Measurements from ENCODE around the gene CLIC5. TPM values are rescaled to one million over a fixed set of nuclear protein-coding genes. Genes with fewer than 3 reads are reported as not detected.
"Not testable (repeated sequence)": the region's sequence is repeated elsewhere in the genome, so short reads cannot be mapped to it uniquely, and the experiment has no call there.

The CLIC5 gene
- total and polyA plus RNA-seq, 2 donors (not counting 1 experiment from before 2014, with no cell fraction given) = 0.96 to 0.97 TPM

DNA sequence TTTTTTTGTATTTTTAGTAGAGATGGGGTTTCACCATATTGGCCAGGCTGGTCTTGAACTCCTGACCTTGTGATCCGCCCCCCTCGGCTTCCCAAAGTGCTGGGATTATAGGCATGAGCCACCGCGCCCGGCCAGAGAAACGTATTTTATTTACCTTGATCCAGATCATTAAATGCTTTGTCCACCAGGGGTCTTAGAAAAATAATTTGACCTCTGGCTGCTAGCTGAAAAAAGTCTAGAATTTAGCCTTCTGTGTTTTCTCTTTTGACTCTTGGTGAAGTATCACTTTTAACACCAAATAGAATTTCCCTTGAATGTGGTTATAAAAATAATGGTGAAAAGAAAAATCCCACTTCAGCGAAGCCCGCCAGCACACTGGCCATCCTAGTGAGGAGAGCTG, 89.2 kb downstream of the CLIC5 start:
- H3K9me3 Mint-ChIP-seq (ENCODE audit: insufficient read depth); H3K9ac ChIP-seq (ENCODE audit: low read length); H3K27ac ChIP-seq (ENCODE audit: low read length in 2 of 2); H3K36me3 ChIP-seq (replicated peaks in 1 of 2; ENCODE audit: control extremely low read depth in 1 of 2, control insufficient read depth in 1 of 2, extremely low read depth in 1 of 2, insufficient read depth in 2 of 2, low read length in 1 of 2); H2AFZ ChIP-seq (ENCODE audit: insufficient read depth, low read depth, low read length, poor library complexity, severe bottlenecking); H3K4me2 ChIP-seq (replicated peaks; ENCODE audit: low read depth, low read length, poor library complexity, severe bottlenecking); H3K79me2 ChIP-seq (ENCODE audit: control insufficient read depth, insufficient read depth, low read length); H4K20me1 ChIP-seq (ENCODE audit: control insufficient read depth, insufficient read depth, low read length, poor library complexity, severe bottlenecking); H3K4me1 ChIP-seq (ENCODE audit: control insufficient read depth in 2 of 2, insufficient read depth in 2 of 2, low read length in 2 of 2); H3K4me1 Mint-ChIP-seq; H3K27me3 Mint-ChIP-seq; ATAC-seq (ENCODE audit: low read depth); DNase-seq; H3K4me3 ChIP-seq (ENCODE audit: control extremely low read depth in 1 of 5, extremely low read depth in 1 of 5, insufficient read depth in 1 of 5, low read depth in 2 of 5, low read length in 4 of 5); H3K4me3 Mint-ChIP-seq; H3K9me3 ChIP-seq (ENCODE audit: control extremely low read depth in 1 of 3, control insufficient read depth in 2 of 3, insufficient read depth in 1 of 3, low read length in 2 of 3); H3K27me3 ChIP-seq (replicated peaks in 1 of 4; ENCODE audit: control extremely low read depth in 1 of 4, control insufficient read depth in 3 of 4, insufficient read depth in 4 of 4, low read length in 3 of 4); H3K27ac Mint-ChIP-seq; intact Hi-C loops (cut with micrococcal nuclease): not testable (repeated sequence)
- ChIA-PET POLR2A (interaction anchor here (0.7 kb wide), 1 partner anchor 151 kb away, joined by 4 read pairs; no protein-coding TSS in a partner anchor), CTCF (interaction anchor here (1.7 to 12.4 kb wide), 4 partner anchors 13 to 1450 kb away, joined by 3 to 334 read pairs (median 54); no protein-coding TSS in a partner anchor)
- 95% methylated on average over 6 of the region's 8 CpGs for whole genome bisulfite sequencing (ENCODE audit: insufficient coverage)

DNA sequence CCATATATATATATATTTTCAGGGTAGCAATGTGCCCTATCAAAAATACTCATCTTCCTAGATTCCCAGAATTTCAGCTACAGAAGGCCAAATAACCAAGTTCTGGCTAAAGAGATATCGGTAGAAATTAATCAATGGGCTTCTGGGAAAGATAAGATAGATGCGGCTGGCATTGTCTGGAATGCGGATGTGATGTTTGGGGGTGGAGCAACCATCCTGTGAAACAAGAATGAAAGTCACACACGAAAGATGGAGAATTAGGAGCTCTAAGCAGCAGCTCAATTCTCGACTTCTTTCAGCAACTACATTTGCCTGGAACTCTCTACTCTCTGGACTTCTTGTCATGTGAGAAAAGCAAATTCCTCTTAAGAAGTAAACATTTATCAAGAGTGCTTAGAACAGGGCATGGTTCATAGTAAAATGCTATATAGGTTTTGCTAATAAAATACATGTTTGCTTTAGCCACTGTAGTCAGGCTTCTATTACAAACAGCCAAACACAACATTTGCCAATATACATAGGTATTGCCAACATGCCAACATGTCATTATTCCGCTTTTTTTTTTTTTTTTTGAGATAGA, 90.8 kb downstream of the CLIC5 start:
- Histone ChIP-seq H4K20me1 (ENCODE audit: control insufficient read depth, insufficient read depth, low read length, poor library complexity, severe bottlenecking) (no peaks in the 10 kb centered on the region), H3K27me3 (replicated peaks in 1 of 4; ENCODE audit: control extremely low read depth in 1 of 4, control insufficient read depth in 3 of 4, insufficient read depth in 4 of 4, low read length in 3 of 4) (no peaks in the 10 kb centered on the region), H3K27ac (ENCODE audit: low read length in 2 of 2) (no peak overlapping the region), H3K4me1 (ENCODE audit: control insufficient read depth in 2 of 2, insufficient read depth in 2 of 2, low read length in 2 of 2) (no peaks in the 10 kb centered on the region), H3K9me3 (ENCODE audit: control extremely low read depth in 1 of 3, control insufficient read depth in 2 of 3, insufficient read depth in 1 of 3, low read length in 2 of 3) (no peaks in the 10 kb centered on the region), H3K79me2 (ENCODE audit: control insufficient read depth, insufficient read depth, low read length) (no peaks in the 10 kb centered on the region), H3K4me2 (replicated peaks; ENCODE audit: low read depth, low read length, poor library complexity, severe bottlenecking) (no peak overlapping the region), H3K9ac (ENCODE audit: low read length) (no peak overlapping the region), H3K4me3 (ENCODE audit: control extremely low read depth in 1 of 5, extremely low read depth in 1 of 5, insufficient read depth in 1 of 5, low read depth in 2 of 5, low read length in 4 of 5) (no peak overlapping the region), H2AFZ (ENCODE audit: insufficient read depth, low read depth, low read length, poor library complexity, severe bottlenecking) (no peak overlapping the region), H3K36me3 (replicated peaks in 1 of 2; ENCODE audit: control extremely low read depth in 1 of 2, control insufficient read depth in 1 of 2, extremely low read depth in 1 of 2, insufficient read depth in 2 of 2, low read length in 1 of 2) (no peaks in the 10 kb centered on the region)
- no peaks in the 10 kb centered on the region for H3K9me3 Mint-ChIP-seq (ENCODE audit: insufficient read depth)
- POLR2A ChIA-PET = interaction anchor here (0.6 kb wide), 1 partner anchor 89 kb away, joined by 8 read pairs; no protein-coding TSS in a partner anchor
- H3K27ac Mint-ChIP-seq = no peak overlapping the region
- DNase-seq = no peak
- TF ChIP-seq, protein P1, sequence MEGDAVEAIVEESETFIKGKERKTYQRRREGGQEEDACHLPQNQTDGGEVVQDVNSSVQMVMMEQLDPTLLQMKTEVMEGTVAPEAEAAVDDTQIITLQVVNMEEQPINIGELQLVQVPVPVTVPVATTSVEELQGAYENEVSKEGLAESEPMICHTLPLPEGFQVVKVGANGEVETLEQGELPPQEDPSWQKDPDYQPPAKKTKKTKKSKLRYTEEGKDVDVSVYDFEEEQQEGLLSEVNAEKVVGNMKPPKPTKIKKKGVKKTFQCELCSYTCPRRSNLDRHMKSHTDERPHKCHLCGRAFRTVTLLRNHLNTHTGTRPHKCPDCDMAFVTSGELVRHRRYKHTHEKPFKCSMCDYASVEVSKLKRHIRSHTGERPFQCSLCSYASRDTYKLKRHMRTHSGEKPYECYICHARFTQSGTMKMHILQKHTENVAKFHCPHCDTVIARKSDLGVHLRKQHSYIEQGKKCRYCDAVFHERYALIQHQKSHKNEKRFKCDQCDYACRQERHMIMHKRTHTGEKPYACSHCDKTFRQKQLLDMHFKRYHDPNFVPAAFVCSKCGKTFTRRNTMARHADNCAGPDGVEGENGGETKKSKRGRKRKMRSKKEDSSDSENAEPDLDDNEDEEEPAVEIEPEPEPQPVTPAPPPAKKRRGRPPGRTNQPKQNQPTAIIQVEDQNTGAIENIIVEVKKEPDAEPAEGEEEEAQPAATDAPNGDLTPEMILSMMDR (IDR thresholded peaks at IDR 0.05) = no peak
- no peak for TF ChIP-seq EZH2 (IDR thresholded peaks at IDR 0.05; ENCODE audit: borderline replicate concordance, insufficient read depth, low read depth, low read length, poor library complexity, severe bottlenecking)
- CTCF ChIA-PET = interaction anchor here (1.1 to 12.4 kb wide), 5 partner anchors 12 to 1448 kb away, joined by 3 to 334 read pairs (median 44); no protein-coding TSS in a partner anchor
- H3K27me3 Mint-ChIP-seq = peaks cover 9% of the 10 kb centered on the region
- ATAC-seq (ENCODE audit: low read depth) = no peak
- intact Hi-C loops (cut with micrococcal nuclease) = loop anchor here (5.0 kb wide), 2 partner anchors 213 to 838 kb away; no protein-coding TSS in a partner anchor
- 100% methylated on average over 3 of the region's 6 CpGs for whole genome bisulfite sequencing (ENCODE audit: insufficient coverage)
- no peak overlapping the region for H3K4me3 Mint-ChIP-seq
- peaks cover 3% of the 10 kb centered on the region for H3K4me1 Mint-ChIP-seq

Measured in B cell (primary cell).